ENCODE measurements around the gene GEN1. TPM values are rescaled to one million over a fixed set of nuclear protein-coding genes. Genes with fewer than 3 reads are reported as not detected.

GEN1 gene
- total and polyA plus RNA-seq, 9 donors = 0.77 to 4.7 (median 2.3) TPM

DNA sequence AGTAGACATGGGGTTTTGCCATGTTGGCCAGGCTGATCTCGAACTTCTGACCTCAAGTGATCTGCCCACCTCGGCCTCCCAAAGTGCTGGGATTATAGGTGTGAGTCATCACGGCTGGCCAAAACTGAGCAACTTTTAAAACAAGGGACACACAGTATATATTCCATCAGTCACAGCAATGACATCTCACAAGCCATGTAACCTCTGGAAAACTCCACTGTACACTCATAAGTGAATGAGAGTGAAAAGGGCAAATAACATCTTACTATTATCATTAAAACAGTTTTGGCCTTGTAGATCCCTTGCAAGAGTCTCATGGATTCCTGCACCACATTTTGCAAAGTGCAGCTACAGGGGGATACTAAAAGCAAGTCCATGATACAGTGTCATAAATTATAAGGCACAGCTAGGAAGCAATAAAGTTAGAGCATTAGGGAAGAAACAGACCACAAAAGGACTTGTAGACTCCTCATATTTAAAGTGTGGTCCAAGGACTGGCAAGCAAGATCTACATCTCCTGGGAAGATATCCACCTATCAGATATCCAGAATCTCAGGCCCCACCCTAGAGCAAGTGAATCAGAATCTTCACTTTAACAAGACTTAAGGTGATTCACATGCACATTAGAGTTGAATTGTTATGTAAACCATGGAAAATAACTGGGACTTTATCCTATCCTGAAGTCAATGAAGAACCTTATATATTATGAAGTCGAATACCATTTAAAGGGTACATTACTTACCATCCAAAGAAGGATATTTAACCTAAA lies 6.1 kb upstream of the GEN1 start:
- intact Hi-C loops (cut with DNase I) = no loop called here

GRCh38 chr2:17748745-17749144 lies 5.2 kb upstream of the GEN1 start:
- H3K4me3 ChIP-seq = no peak overlapping the region
- DNase-seq = no peak
- H3K27ac ChIP-seq = no peak overlapping the region
- no peaks in the 10 kb centered on the region for H3K9me3 ChIP-seq
- 87 to 94% (median 94%) methylated on average over 6 of the region's 6 CpGs for WGBS, 3 donors
- no peaks in the 10 kb centered on the region for H3K4me1 ChIP-seq (ENCODE audit: insufficient read depth)
- H3K36me3 ChIP-seq = no peaks in the 10 kb centered on the region
- no peaks in the 10 kb centered on the region for H3K27me3 ChIP-seq
- TF ChIP-seq CTCF (IDR thresholded peaks at IDR 0.05) = no peak
- no peak for TF ChIP-seq EP300 (IDR thresholded peaks at IDR 0.05)
- TF ChIP-seq POLR2A (IDR thresholded peaks at IDR 0.05) = no peak
- intact Hi-C loops (cut with DNase I) = no loop called here

More for the DNA sequence above, 6.1 kb upstream of the GEN1 start:
- WGBS, 3 donors = 82 to 89% (median 85%) methylated on average over 4 of the region's 4 CpGs
- Histone ChIP-seq H3K4me1 (ENCODE audit: insufficient read depth) (no peaks in the 10 kb centered on the region), H3K4me3 (no peak overlapping the region), H3K27me3 (no peaks in the 10 kb centered on the region), H3K36me3 (no peaks in the 10 kb centered on the region), H3K27ac (no peak overlapping the region), H3K9me3 (no peaks in the 10 kb centered on the region)
- DNase-seq = no peak
- TF ChIP-seq CTCF (IDR thresholded peaks at IDR 0.05) = no peak
- no peak for TF ChIP-seq EP300 (IDR thresholded peaks at IDR 0.05)
- no peak for TF ChIP-seq POLR2A (IDR thresholded peaks at IDR 0.05)

DNA sequence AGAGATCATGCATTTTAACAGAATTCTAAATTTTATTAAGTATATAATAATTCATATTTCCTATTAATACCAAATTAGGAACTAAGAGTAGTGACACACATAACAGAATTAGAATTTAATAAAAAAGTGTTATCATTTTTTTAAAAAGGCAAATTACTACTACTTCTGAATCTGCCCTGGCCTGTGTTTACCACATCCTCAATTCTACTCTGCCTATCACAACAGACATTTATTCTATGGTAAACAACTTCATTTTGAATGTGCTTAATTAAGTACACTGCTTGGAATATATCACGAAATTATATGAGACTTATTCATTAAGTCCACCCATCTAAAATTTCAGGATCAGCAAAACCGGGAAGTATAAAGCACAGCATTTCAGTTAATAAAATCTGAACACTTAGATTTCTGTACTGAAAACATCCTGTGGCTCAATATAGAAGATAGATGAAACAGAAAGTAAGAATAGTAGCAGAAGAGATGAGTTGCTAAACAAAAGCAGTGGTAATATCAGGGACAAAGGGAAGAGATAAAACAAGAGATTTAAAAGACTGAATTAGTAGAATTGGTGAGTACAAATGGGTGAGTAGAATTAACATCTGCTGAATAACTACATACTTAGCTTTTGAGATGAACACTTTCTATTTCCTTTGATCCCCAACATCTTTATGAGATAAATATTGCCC lies 4.0 kb upstream of the GEN1 start:
- TF ChIP-seq POLR2A (IDR thresholded peaks at IDR 0.05) (no peak), CTCF (IDR thresholded peaks at IDR 0.05) (no peak), EP300 (IDR thresholded peaks at IDR 0.05) (no peak)
- Histone ChIP-seq H3K27ac (no peak overlapping the region), H3K4me3 (no peak overlapping the region), H3K9me3 (no peaks in the 10 kb centered on the region), H3K4me1 (ENCODE audit: insufficient read depth) (peaks cover 4% of the 10 kb centered on the region), H3K27me3 (no peaks in the 10 kb centered on the region), H3K36me3 (no peaks in the 10 kb centered on the region)
- intact Hi-C loops (cut with DNase I) = no loop called here
- WGBS, 3 donors = 78 to 87% (median 79%) methylated on average over 2 of the region's 2 CpGs
- no peak for DNase-seq

DNA sequence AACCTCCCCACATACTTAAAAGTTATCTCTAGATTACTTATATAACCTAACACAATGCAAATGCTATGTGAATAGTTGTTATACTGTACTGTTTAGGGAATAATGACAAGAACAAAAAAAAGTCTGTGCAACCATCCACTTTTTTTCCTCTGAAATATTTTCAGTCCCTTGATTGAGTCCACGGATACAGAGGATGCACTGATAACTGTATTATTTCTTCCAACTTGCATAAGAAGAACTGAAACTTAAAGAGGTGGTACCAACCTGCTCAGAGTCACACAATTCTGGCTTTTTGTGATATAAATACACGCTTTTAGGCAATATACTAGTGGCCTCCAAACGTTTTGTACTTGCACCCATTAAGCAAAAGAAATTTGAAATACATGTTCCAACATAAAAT lies 1.7 kb upstream of the GEN1 start:
- Histone ChIP-seq H3K27me3 (no peaks in the 10 kb centered on the region), H3K4me1 (ENCODE audit: insufficient read depth) (peaks cover 4% of the 10 kb centered on the region), H3K4me3 (no peak overlapping the region), H3K9me3 (no peaks in the 10 kb centered on the region), H3K27ac (no peak overlapping the region), H3K36me3 (no peaks in the 10 kb centered on the region)
- DNase-seq = no peak
- intact Hi-C loops (cut with DNase I) = no loop called here
- WGBS, 3 donors = 59 to 70% (median 64%) methylated on average over 3 of the region's 3 CpGs
- no peak for TF ChIP-seq EP300 (IDR thresholded peaks at IDR 0.05)
- no peak for TF ChIP-seq POLR2A (IDR thresholded peaks at IDR 0.05)
- TF ChIP-seq CTCF (IDR thresholded peaks at IDR 0.05) = no peak

All from ovary (tissue), 9 donors.